Measurements from ENCODE around the gene KCNK10. TPM values are rescaled to one million over a fixed set of nuclear protein-coding genes. Genes with fewer than 3 reads are reported as not detected.

Gene KCNK10
- total and polyA plus RNA-seq, 2 donors from 2014 or later: 0.54 to 1.1 TPM

GRCh38 chr14:88312257-88312656 is 10.8 kb downstream of the KCNK10 start:
- H3K27me3 ChIP-seq (ENCODE audit: control insufficient read depth, insufficient read depth, low read length): no peaks in the 10 kb centered on the region
- peaks cover 0 to 2% (median 0%) of the 10 kb centered on the region in 3 donors for H3K9me3 ChIP-seq (ENCODE audit: control insufficient read depth in 2 of 3, insufficient read depth in 1 of 3, low read length in 3 of 3)
- H3K27ac ChIP-seq (ENCODE audit: low read depth in 2 of 2, low read length in 2 of 2): no peak overlapping the region
- H3K4me3 ChIP-seq (ENCODE audit: low read length in 3 of 3): no peak overlapping the region
- no peaks in the 10 kb centered on the region for H3K36me3 ChIP-seq (ENCODE audit: control insufficient read depth in 2 of 3, insufficient read depth in 3 of 3, low read length in 3 of 3)
- H3K4me1 ChIP-seq (ENCODE audit: control insufficient read depth in 2 of 3, insufficient read depth in 2 of 3, low read depth in 1 of 3, low read length in 3 of 3): no peaks in the 10 kb centered on the region
- FAIRE-seq: no peak
- no peak for DNase-seq
- no peak for TF ChIP-seq CTCF (IDR thresholded peaks at IDR 0.05; ENCODE audit: borderline replicate concordance, extremely low read depth, insufficient read depth)
- no peak overlapping the region for H3K9ac ChIP-seq (ENCODE audit: low read length in 3 of 3)
- intact Hi-C loops (cut with DNase I): no loop called here

GRCh38 chr14:88311780-88312179 is 11.3 kb downstream of the KCNK10 start:
- no peak overlapping the region for H3K27ac ChIP-seq (ENCODE audit: low read depth in 2 of 2, low read length in 2 of 2)
- TF ChIP-seq CTCF (IDR thresholded peaks at IDR 0.05; ENCODE audit: borderline replicate concordance, extremely low read depth, insufficient read depth): no peak
- FAIRE-seq (no peak), DNase-seq (no peak)
- H3K4me1 ChIP-seq (ENCODE audit: control insufficient read depth in 2 of 3, insufficient read depth in 2 of 3, low read depth in 1 of 3, low read length in 3 of 3): no peaks in the 10 kb centered on the region
- peaks cover 0 to 2% (median 0%) of the 10 kb centered on the region in 3 donors for H3K9me3 ChIP-seq (ENCODE audit: control insufficient read depth in 2 of 3, insufficient read depth in 1 of 3, low read length in 3 of 3)
- H3K36me3 ChIP-seq (ENCODE audit: control insufficient read depth in 2 of 3, insufficient read depth in 3 of 3, low read length in 3 of 3): no peaks in the 10 kb centered on the region
- H3K4me3 ChIP-seq (ENCODE audit: low read length in 3 of 3): no peak overlapping the region
- H3K9ac ChIP-seq (ENCODE audit: low read length in 3 of 3): no peak overlapping the region
- no peaks in the 10 kb centered on the region for H3K27me3 ChIP-seq (ENCODE audit: control insufficient read depth, insufficient read depth, low read length)
- intact Hi-C loops (cut with DNase I): no loop called here

- intact Hi-C loops (cut with DNase I): no loop called here
- no peaks in the 10 kb centered on the region for H3K4me1 ChIP-seq (ENCODE audit: control insufficient read depth in 2 of 3, insufficient read depth in 2 of 3, low read depth in 1 of 3, low read length in 3 of 3)
- DNase-seq (no peak), FAIRE-seq (no peak)
- H3K9me3 ChIP-seq (ENCODE audit: control insufficient read depth in 2 of 3, insufficient read depth in 1 of 3, low read length in 3 of 3): peaks cover 0 to 2% (median 0%) of the 10 kb centered on the region in 3 donors
- no peak overlapping the region for H3K4me3 ChIP-seq (ENCODE audit: low read length in 3 of 3)
- TF ChIP-seq CTCF (IDR thresholded peaks at IDR 0.05; ENCODE audit: borderline replicate concordance, extremely low read depth, insufficient read depth): no peak
- no peak overlapping the region for H3K27ac ChIP-seq (ENCODE audit: low read depth in 2 of 2, low read length in 2 of 2)
- H3K9ac ChIP-seq (ENCODE audit: low read length in 3 of 3): no peak overlapping the region
- no peaks in the 10 kb centered on the region for H3K36me3 ChIP-seq (ENCODE audit: control insufficient read depth in 2 of 3, insufficient read depth in 3 of 3, low read length in 3 of 3)
- no peaks in the 10 kb centered on the region for H3K27me3 ChIP-seq (ENCODE audit: control insufficient read depth, insufficient read depth, low read length)
These were observed 12.6 kb downstream of the KCNK10 start for GRCh38 chr14:88310449-88310848.

GRCh38 chr14:88310021-88310420 is 13.0 kb downstream of the KCNK10 start:
- Histone ChIP-seq H3K9ac (ENCODE audit: low read length in 3 of 3) (no peak overlapping the region), H3K36me3 (ENCODE audit: control insufficient read depth in 2 of 3, insufficient read depth in 3 of 3, low read length in 3 of 3) (no peaks in the 10 kb centered on the region), H3K4me3 (ENCODE audit: low read length in 3 of 3) (no peak overlapping the region), H3K27me3 (ENCODE audit: control insufficient read depth, insufficient read depth, low read length) (no peaks in the 10 kb centered on the region), H3K27ac (ENCODE audit: low read depth in 2 of 2, low read length in 2 of 2) (no peak overlapping the region), H3K4me1 (ENCODE audit: control insufficient read depth in 2 of 3, insufficient read depth in 2 of 3, low read depth in 1 of 3, low read length in 3 of 3) (no peaks in the 10 kb centered on the region), H3K9me3 (ENCODE audit: control insufficient read depth in 2 of 3, insufficient read depth in 1 of 3, low read length in 3 of 3) (peaks cover 0 to 2% (median 0%) of the 10 kb centered on the region in 3 donors)
- TF ChIP-seq CTCF (IDR thresholded peaks at IDR 0.05; ENCODE audit: borderline replicate concordance, extremely low read depth, insufficient read depth): no peak
- peak; percentile 39 for FAIRE-seq
- DNase-seq: no peak
- intact Hi-C loops (cut with DNase I): no loop called here

Data from kidney (tissue), 14 donors.